GM12891 (cell line): ENCODE data around the gene CEP120.
"Not testable (repeated sequence)": the region's sequence is repeated elsewhere in the genome, so short reads cannot be mapped to it uniquely, and the experiment has no call there.

Experiments
- PAX5 ChIP-seq: IDR thresholded peaks from 2 replicates; pipeline ENCODE4 v1.6.1; 2011; ENCODE audit warnings: low read length, moderate library complexity, mild to moderate bottlenecking; ENCODE audit not compliant: insufficient read depth, severe bottlenecking
- POLR2A ChIP-seq: IDR thresholded peaks from 2 replicates; pipeline ENCODE4 v1.6.1; 2011; ENCODE audit warnings: low read depth, low read length, control low read depth
- POLR2AphosphoS5 ChIP-seq: IDR thresholded peaks from 2 replicates; pipeline ENCODE4 v1.6.1; 2011; ENCODE audit warnings: low read depth, low read length, control low read depth
- POU2F2 ChIP-seq: IDR thresholded peaks from 2 replicates; pipeline ENCODE4 v1.6.1; 2011; ENCODE audit warnings: low read depth, mild to moderate bottlenecking, control low read depth, low read length, moderate library complexity
- SPI1 ChIP-seq: IDR thresholded peaks from 2 replicates; pipeline ENCODE4 v1.6.1; 2011; ENCODE audit warnings: low read depth, low read length, control low read depth
- TAF1 ChIP-seq: IDR thresholded peaks from 2 replicates; pipeline ENCODE4 v1.6.1; 2011; ENCODE audit warnings: low read depth, low read length, control low read depth

- not testable (repeated sequence) for TF ChIP-seq SPI1, POLR2AphosphoS5, POLR2A, TAF1, POU2F2, PAX5
Measured at GRCh38 chr5:123466839-123467238, 43.6 kb upstream of the CEP120 start.
